Activated T-cell treated with anti-CD3 and anti-CD28 coated beads, Interleukin-2, amount 50 U/mL, for 72 hours (primary cell): ENCODE results near the gene NBAS. TPM values are rescaled to one million over a fixed set of nuclear protein-coding genes. Genes with fewer than 3 reads are reported as not detected.
A peak's percentile ranks its signal among the peaks of the same experiment; 100 is the strongest.

Experiments used
- ATAC-seq, 2 donors: fragments of 150-1000 bp; cut with Tn5 transposase; replicated peaks in 1 of 2; 2 replicates each; pipeline ENCODE4 v1.10.0; 2021; ENCODE audit warnings: moderate library complexity in 2 of 2, mild to moderate bottlenecking in 1 of 2
- DNase-seq, 2 donors: peaks; one replicate each; pipeline ENCODE4 v3.0.0; 2021 to 2022; ENCODE audit warnings: mixed read lengths in 1 of 2
- H3K27ac Mint-ChIP-seq: one replicate; pipeline ENCODE4 v1.8.0; 2022; ENCODE audit warnings: mild to moderate bottlenecking, moderate library complexity, mixed read lengths
- H3K27me3 Mint-ChIP-seq: one replicate; pipeline ENCODE4 v1.8.0; 2022; ENCODE audit warnings: low read depth, mixed read lengths
- H3K36me3 Mint-ChIP-seq, 2 donors: one replicate each; pipeline ENCODE4 v1.8.0; 2022; ENCODE audit warnings: mixed read lengths in 2 of 2, mild to moderate bottlenecking in 1 of 2; ENCODE audit not compliant: insufficient read depth in 2 of 2
- H3K4me1 Mint-ChIP-seq: one replicate; pipeline ENCODE4 v1.8.0; 2022; ENCODE audit warnings: low read depth, mixed read lengths
- H3K4me3 Mint-ChIP-seq, 2 donors: one replicate each; pipeline ENCODE4 v1.8.0; 2022; ENCODE audit warnings: mild to moderate bottlenecking in 2 of 2, mixed read lengths in 2 of 2, moderate library complexity in 2 of 2
- H3K9me3 Mint-ChIP-seq, 2 donors: one replicate each; pipeline ENCODE4 v1.8.0; 2022; ENCODE audit warnings: mixed read lengths in 2 of 2
- total RNA-seq, 2 donors: library from RNA; stranded (reverse); gene quantifications; one replicate each; pipeline ENCODE4 v1.2.3, GENCODE V29; 2022

Gene NBAS
- total RNA-seq, 2 donors from 2014 or later: 45.9 to 50.8 TPM

DNA sequence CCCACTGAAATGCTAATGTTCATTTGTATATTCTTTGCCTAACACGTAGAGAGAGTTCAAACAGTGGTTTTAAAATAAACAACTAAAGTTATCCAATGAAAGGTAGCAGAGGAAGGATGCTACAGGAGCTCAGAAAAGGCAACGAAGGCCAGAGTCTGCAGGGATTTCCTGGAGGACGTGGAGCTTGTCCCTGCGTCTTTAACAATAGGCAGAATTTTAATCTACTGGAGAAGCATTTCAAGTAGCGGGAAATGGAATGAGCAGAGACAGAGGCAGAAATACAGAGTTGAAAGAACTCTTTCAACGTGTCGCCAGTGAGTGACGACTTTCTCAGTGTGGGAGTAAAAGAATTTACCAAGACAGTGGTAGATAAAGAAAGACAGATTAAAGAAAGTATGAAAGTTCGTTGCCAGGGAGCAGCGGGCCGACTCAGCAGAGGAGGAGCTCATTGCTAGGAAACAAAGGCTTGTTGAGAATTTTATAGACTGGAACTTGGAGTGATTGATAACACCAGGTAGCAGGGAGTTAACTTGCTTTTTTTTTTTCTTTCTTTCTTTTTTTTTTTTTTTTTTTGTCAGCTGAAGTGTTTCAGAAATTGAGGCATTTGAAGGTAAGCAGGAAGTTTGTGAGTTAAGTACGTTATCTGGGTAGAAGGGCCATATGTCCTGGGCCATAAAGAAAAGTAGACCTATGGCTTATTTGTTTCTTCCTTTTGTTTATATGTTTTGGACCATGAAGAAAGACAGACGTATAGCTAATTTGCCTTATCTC is 625 bp upstream of the NBAS start:
- Mint-ChIP-seq H3K4me1 (peaks cover 48% of the 10 kb centered on the region), H3K27ac (peak overlapping the region; percentile 92), H3K27me3 (no peaks in the 10 kb centered on the region), H3K4me3 (peak overlapping the region; percentile 97), H3K36me3 (peaks cover 2 to 5% of the 10 kb centered on the region in 2 donors), H3K9me3 (no peaks in the 10 kb centered on the region)
- DNase-seq (peak; percentile 18 to 35), ATAC-seq (peak; percentile 49 to 54)

DNA sequence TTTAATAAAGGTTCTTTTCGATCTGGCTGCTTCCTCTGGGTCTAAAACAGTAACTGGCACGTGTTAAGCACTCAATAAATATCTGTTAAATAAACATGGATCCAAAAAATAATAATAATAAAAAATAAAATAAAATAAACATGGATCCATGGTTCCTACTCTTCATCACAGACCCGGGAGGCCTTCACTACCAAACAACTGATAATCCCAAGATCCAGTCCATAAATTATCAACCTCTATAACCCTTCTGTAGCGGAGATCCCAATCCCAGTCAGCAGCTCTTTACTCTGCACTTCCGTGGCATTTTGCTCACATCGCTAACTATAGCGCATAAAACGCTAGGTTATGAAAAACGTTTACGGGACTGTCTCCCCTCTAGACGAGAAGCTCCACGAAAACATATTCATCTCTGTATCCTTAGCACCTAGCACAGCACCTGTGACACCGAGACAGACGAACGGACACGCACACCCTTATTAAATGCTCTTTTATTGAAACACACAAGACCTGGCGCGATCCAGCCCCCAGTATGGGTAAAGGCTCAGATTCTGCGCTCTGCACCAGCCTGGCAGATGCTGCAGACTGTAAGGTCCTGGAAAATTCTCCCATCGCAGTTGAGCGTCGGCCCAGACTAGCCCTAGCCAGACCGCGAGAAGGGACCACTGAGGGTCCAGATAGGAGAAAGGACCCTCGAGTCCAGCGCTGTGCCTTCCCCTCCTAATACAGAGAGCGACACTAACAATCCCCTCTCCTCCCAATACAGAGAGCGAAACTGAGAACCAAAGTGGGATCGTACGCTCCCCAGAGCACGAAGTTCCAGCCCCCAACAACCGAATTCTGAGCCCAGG is 770 bp downstream of the NBAS start:
- Mint-ChIP-seq H3K4me1 (peaks cover 48% of the 10 kb centered on the region), H3K27me3 (no peaks in the 10 kb centered on the region), H3K27ac (peak overlapping the region; percentile 86), H3K36me3 (peaks cover 4 to 5% of the 10 kb centered on the region in 2 donors), H3K9me3 (no peaks in the 10 kb centered on the region), H3K4me3 (peak overlapping the region; percentile 97)
- ATAC-seq: peak; percentile 46 to 50
- peak in 1 of 2 donors; percentile 20 for DNase-seq

DNA sequence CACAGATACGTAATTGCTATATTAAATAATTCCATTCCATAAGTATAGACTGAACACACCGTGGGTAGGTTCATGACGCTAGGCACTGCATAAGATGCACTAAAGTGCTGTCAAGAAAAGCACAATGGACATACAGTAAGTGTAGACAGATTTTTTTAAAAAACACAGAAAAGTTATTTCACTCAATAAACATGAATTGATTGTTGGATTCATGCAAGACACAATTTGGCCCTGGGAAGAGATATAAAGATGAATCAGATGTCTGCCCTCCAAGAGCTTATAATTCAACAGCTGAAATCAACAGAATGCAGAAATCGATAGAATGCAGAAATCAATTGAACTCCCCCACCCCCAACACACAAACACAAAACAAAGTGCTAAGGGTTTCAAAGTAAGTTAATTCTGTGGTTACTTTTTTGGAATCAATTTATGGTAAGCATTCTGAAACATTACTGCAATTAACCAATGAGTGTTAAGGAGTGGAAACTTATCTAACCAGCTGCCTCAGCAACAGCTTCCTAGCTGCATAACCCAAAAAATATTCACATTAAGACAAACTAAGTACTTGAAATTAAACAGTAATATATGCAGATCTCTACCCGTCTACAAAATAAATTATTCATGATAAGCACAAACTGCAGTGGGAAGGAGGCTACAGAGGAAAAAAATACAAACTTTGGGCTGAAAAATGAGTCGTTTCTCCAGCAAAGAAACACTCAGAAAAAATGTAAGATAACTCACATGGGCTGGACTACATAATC is 1.6 kb downstream of the NBAS start:
- DNase-seq (no peak), ATAC-seq (no peak)
- H3K4me3 Mint-ChIP-seq: peak overlapping the region; percentile 97
- H3K9me3 Mint-ChIP-seq: no peaks in the 10 kb centered on the region
- peaks cover 4 to 5% of the 10 kb centered on the region in 2 donors for H3K36me3 Mint-ChIP-seq
- H3K27ac Mint-ChIP-seq: no peak overlapping the region
- H3K4me1 Mint-ChIP-seq: peaks cover 52% of the 10 kb centered on the region
- H3K27me3 Mint-ChIP-seq: no peaks in the 10 kb centered on the region

DNA sequence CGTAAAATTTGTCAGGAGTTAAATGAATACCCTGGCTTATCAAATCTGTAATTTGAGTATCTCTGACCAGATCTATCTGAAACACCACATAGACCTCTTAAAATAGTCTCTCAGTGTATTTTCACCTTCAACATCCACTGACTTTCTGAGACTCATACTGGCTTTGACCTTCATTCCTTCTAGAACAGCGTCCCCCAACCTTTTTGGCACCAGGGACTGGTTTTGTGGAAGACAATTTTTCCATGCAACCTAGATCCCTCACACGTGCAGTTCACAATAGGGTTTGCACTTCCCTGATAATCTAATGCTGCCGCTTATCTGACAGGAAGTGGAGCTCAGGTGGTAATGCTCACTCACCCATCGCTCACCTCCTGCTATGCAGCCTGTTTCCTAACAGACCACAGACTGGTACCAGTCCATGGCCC is 3.2 kb downstream of the NBAS start:
- no peaks in the 10 kb centered on the region for H3K9me3 Mint-ChIP-seq
- no peak for DNase-seq

DNA sequence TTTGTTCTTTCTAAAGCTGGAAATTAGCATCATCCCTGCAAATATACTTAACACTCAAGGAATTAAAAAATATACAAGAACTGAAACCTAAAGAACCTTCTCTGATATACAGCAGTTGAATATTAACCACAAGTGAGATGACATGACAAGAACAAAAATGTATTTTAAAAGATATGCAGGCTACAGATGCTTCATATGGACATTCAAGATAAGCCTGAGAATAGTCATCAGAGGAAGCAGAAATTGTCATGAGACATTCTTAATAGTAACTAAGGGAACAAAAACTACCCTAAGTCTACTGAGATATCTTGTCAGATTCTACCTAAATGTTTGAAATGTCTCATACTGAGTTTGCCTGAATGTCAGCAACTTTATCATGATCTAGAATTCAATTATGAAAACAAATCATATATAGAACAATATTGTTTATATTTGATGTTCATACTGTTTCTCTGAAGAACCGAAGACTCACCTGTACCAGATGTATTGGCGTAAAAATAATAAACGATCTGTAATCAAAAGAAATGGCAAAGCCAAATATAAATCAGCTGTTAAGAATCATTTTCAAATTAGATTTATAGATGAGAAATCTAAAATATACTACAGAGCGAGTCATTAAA is 4.7 kb downstream of the NBAS start:
- Mint-ChIP-seq H3K4me1 (peaks cover 33% of the 10 kb centered on the region), H3K4me3 (no peak overlapping the region), H3K27ac (no peak overlapping the region), H3K27me3 (no peaks in the 10 kb centered on the region), H3K9me3 (no peaks in the 10 kb centered on the region), H3K36me3 (peaks cover 5 to 8% of the 10 kb centered on the region in 2 donors)
- DNase-seq: no peak
- ATAC-seq: no peak

More for the DNA sequence above, 3.2 kb downstream of the NBAS start:
- no peak overlapping the region for H3K27ac Mint-ChIP-seq
- peaks cover 48% of the 10 kb centered on the region for H3K4me1 Mint-ChIP-seq
- H3K4me3 Mint-ChIP-seq: no peak overlapping the region
- ATAC-seq: no peak
- no peaks in the 10 kb centered on the region for H3K27me3 Mint-ChIP-seq
- H3K36me3 Mint-ChIP-seq: peaks cover 4 to 5% of the 10 kb centered on the region in 2 donors

DNA sequence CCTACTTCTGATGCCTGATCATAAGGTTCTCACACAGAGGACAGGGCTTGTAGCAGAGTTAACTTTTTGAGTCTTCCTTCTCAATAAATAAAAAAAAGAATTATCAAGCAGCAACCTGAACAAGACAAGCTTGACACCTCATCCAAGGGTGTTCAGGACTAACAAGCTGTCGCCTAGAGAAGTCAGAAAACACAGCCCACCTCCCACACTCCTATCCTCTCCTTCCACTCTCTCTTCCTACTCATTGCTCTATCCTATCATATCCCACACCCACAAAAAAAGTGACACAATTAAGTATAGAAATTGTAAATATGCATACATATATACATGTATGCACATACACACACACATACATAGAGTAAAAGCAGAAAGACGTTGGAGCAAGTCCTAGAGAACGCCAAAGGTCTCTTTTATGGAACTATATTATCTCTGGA is 5.4 kb downstream of the NBAS start:
- Mint-ChIP-seq H3K9me3 (no peaks in the 10 kb centered on the region), H3K27me3 (no peaks in the 10 kb centered on the region), H3K4me1 (peaks cover 32% of the 10 kb centered on the region), H3K36me3 (peaks cover 3 to 6% of the 10 kb centered on the region in 2 donors), H3K4me3 (no peak overlapping the region), H3K27ac (peak overlapping the region; percentile 60)
- ATAC-seq (no peak), DNase-seq (no peak)

DNA sequence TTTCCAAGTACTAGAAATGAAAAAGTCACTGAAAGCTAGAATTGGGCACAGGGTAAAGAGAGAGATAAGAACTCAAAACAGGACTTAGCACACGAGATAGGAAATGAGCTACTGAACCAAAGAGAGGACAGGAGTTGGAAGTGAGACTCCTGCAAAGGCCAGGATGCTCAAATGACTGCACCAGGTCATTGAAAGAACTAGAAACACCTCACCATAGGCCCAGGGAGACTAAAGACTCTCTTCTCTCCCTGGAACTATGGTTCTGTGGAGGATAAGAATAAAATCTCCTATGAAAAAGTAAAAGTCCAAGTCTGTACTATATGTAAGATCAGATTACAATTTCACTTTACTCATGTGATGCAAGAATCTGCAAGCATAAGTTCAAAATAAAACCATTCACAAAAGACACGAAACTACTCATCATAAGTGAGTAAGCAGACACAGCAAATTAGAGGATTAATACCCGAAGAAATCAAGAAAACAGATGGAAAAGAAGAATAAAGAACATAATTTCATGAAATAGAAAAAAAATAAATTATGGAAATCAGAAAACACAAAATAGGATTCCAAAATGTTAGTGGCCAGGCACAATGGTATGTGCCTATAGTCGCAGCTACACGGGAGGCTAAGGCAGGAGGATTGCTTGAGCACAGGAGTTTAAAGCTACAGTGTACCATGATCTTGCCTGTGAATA is 6.5 kb downstream of the NBAS start:
- H3K27me3 Mint-ChIP-seq: no peaks in the 10 kb centered on the region
- peaks cover 24% of the 10 kb centered on the region for H3K4me1 Mint-ChIP-seq
- H3K27ac Mint-ChIP-seq: peak overlapping the region; percentile 67
- ATAC-seq (no peak), DNase-seq (no peak)
- peaks cover 0 to 6% of the 10 kb centered on the region in 2 donors for H3K36me3 Mint-ChIP-seq
- no peaks in the 10 kb centered on the region for H3K9me3 Mint-ChIP-seq
- H3K4me3 Mint-ChIP-seq: no peak overlapping the region

DNA sequence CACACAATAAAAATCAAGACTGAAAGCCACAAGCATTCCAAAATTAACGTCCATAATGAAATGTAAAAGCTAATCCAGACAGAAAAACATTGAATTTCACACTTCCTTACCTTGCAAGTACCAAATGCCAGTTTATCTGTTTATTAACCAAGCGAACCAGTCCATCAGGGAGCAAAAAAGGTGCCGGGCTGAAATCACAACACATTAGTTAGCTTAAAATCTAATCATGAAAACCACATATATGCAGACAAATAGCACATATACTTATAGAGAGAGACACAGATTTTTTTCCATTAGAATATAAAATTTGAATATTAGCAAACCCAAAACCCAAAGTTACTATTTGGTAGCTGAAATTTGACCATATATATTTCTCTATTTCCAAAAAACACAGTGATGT is 7.2 kb downstream of the NBAS start:
- DNase-seq: no peak
- H3K9me3 Mint-ChIP-seq: no peaks in the 10 kb centered on the region
- peaks cover 17% of the 10 kb centered on the region for H3K4me1 Mint-ChIP-seq
- peaks cover 0 to 9% of the 10 kb centered on the region in 2 donors for H3K36me3 Mint-ChIP-seq
- H3K27me3 Mint-ChIP-seq: no peaks in the 10 kb centered on the region
- no peak overlapping the region for H3K4me3 Mint-ChIP-seq
- peak overlapping the region; percentile 35 for H3K27ac Mint-ChIP-seq
- no peak for ATAC-seq

DNA sequence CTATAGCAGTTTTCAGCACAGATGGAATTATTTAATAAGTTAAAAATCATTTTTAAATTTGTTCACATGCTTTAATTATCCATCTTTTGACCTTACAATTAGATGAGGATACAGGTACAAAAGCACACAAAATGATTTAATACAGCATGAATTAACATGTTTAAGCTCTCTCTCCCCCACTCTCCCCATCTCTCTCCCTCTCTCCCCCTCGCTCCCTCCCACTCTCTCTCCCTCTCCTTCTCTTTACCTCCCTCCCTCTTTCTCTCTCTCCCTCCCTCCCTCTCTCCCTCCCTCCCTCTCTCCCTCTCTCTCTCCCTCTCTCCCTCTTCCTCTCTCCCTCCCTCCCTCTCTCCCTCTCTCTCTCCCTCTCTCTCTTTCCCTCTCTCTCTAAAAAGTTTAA is 7.6 kb downstream of the NBAS start:
- H3K27ac Mint-ChIP-seq: peak overlapping the region; percentile 35

DNA sequence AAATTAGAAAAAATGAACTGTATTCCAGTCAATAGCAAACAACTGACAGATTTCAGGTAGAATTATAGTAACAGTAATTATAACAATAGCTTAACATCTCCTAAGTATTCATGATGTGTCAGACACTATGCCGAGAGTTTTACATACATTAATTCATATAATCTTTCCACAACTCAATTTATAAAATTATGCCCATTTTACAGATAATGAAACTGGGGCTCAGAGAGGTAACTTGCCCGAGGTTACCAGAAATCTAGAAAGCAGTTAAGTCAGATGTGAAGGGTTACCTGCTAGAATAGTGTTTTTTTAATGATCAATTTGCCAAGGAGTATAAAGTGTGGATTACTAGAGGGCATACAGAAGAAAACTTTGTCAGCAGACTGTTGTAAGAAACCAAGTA is 12.2 kb downstream of the NBAS start:
- no peak for DNase-seq
- ATAC-seq: no peak
- no peaks in the 10 kb centered on the region for H3K27me3 Mint-ChIP-seq
- no peak overlapping the region for H3K4me3 Mint-ChIP-seq
- H3K36me3 Mint-ChIP-seq: peaks cover 0 to 8% of the 10 kb centered on the region in 2 donors
- H3K4me1 Mint-ChIP-seq: no peaks in the 10 kb centered on the region
- no peaks in the 10 kb centered on the region for H3K9me3 Mint-ChIP-seq
- H3K27ac Mint-ChIP-seq: no peak overlapping the region

More for the DNA sequence above, 7.6 kb downstream of the NBAS start:
- no peaks in the 10 kb centered on the region for H3K9me3 Mint-ChIP-seq
- ATAC-seq (no peak), DNase-seq (no peak)
- H3K27me3 Mint-ChIP-seq: no peaks in the 10 kb centered on the region
- H3K36me3 Mint-ChIP-seq: peaks cover 0 to 9% of the 10 kb centered on the region in 2 donors
- no peak overlapping the region for H3K4me3 Mint-ChIP-seq
- H3K4me1 Mint-ChIP-seq: peaks cover 14% of the 10 kb centered on the region

DNA sequence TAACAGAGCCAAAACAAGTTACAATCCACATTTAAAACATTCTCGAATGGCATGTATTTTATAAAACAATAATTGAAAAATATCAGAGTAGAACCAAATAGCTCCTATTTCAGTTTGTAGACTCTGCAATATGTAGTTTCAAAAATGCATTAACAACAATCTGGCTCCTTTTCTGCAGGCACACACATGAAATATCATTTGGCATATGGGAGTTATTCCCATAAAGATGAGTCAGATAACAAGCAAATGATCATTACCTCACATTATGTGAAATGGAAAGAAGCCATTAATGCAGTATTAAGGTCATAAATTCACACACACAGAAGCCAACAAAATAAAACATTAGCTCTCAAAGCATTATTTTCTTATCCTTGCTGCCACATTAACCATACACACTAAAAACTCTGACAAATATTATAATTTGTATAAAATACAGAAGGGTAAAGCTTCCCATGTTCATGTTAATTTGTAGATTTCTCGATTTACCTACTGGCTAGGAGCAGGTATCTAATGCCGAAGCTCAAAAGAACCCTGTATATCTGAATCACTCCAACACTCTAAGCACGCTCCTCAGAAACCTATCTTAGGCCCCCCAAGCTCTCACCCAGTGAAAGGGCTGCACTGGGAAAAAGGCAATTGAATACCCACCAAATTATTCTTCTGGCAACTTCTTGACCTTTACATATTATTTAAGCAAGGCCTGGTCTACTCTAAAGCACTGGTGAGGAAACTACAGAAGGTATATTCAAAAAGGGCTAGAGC is 13.8 kb downstream of the NBAS start:
- no peaks in the 10 kb centered on the region for H3K27me3 Mint-ChIP-seq
- no peaks in the 10 kb centered on the region for H3K9me3 Mint-ChIP-seq
- no peaks in the 10 kb centered on the region for H3K4me1 Mint-ChIP-seq
- DNase-seq (no peak), ATAC-seq (no peak)
- no peak overlapping the region for H3K27ac Mint-ChIP-seq
- H3K4me3 Mint-ChIP-seq: no peak overlapping the region
- H3K36me3 Mint-ChIP-seq: peaks cover 0 to 6% of the 10 kb centered on the region in 2 donors
